ENCODE data around the gene SERPIND1.

Gene SERPIND1

GRCh38 chr22:20773793-20774212, at the start of gene SERPIND1:
Gene SERPIND1, plus strand, starts transcription at chr22:20774113. Its CDS starts 5,200 bp downstream, at chr22:20779313.
- Histone ChIP-seq H3K27ac (ENCODE audit: extremely low read depth, low read depth, low read length) (no peak within 1 kb of the TSS), H3K4me1 (ENCODE audit: control insufficient read depth, insufficient read depth, low read length) (no peaks in the 10 kb centered on the region), H3K36me3 (ENCODE audit: control insufficient read depth in 2 of 2, insufficient read depth in 1 of 2, low read length in 2 of 2) (peaks cover 0 to 21% of the 10 kb centered on the region in 2 experiments; a peak in 1 of 3 replicates), H3K4me3 (ENCODE audit: low read depth, low read length) (no peak within 1 kb of the TSS), H3K9me3 (ENCODE audit: control insufficient read depth, insufficient read depth, low read depth, low read length) (no peaks in the 10 kb centered on the region)
- TF ChIP-seq ZNF777 (tag by site-specific recombination; IDR thresholded peaks at IDR 0.05; ENCODE audit: borderline replicate concordance) = no peak
- TF ChIP-seq ZNF580 (tag by site-specific recombination; IDR thresholded peaks at IDR 0.05) = no peak
- no peak for TF ChIP-seq GLI4 (tag by site-specific recombination; IDR thresholded peaks at IDR 0.05)
- TF ChIP-seq ZBTB10 (tag by site-specific recombination; IDR thresholded peaks at IDR 0.05) = no peak
- TF ChIP-seq REPIN1 (tag by site-specific recombination; IDR thresholded peaks at IDR 0.05; ENCODE audit: low read depth) = no peak
- no peak for TF ChIP-seq ZNF26 (tag by site-specific recombination; IDR thresholded peaks at IDR 0.05)
- no peak for TF ChIP-seq GLIS2 (tag by site-specific recombination; IDR thresholded peaks at IDR 0.05)
- TF ChIP-seq ZNF366 (tag by site-specific recombination; conservative IDR thresholded peaks at IDR 0.05) = no peak
- TF ChIP-seq ZNF48 (tag by site-specific recombination; IDR thresholded peaks at IDR 0.05) = no peak
- no peak for TF ChIP-seq ZNF266 (tag by site-specific recombination; IDR thresholded peaks at IDR 0.05; ENCODE audit: low read depth)
- no peak for TF ChIP-seq ZNF670 (tag by site-specific recombination; IDR thresholded peaks at IDR 0.05; ENCODE audit: low read depth)
- TF ChIP-seq ZNF558 (tag by site-specific recombination; IDR thresholded peaks at IDR 0.05) = no peak
- TF ChIP-seq ZNF433 (tag by site-specific recombination; IDR thresholded peaks at IDR 0.05; ENCODE audit: low read depth) = no peak
- ChIA-PET CTCF (interaction anchor here (0.5 to 1.6 kb wide), 5 partner anchors 10 to 807 kb away, joined by 3 to 6 read pairs (median 3); partner anchors contain the start of gene LZTR1), POLR2A (interaction anchor here (0.7 kb wide), 1 partner anchor 15 kb away, joined by 3 read pairs; no protein-coding TSS in a partner anchor)

GRCh38 chr22:20724676-20725454, 49.0 kb upstream of the SERPIND1 start:
- H3K4me3 ChIP-seq (ENCODE audit: low read depth, low read length) = no peak overlapping the region
- no peaks in the 10 kb centered on the region for H3K9me3 ChIP-seq (ENCODE audit: control insufficient read depth, insufficient read depth, low read depth, low read length)
- ChIA-PET POLR2A (no interaction called here), CTCF (interaction anchor here (0.6 kb wide), 1 partner anchor 18 kb away, joined by 4 read pairs; no protein-coding TSS in a partner anchor)
- no peaks in the 10 kb centered on the region for H3K4me1 ChIP-seq (ENCODE audit: control insufficient read depth, insufficient read depth, low read length)
- H3K27ac ChIP-seq (ENCODE audit: extremely low read depth, low read depth, low read length) = no peak overlapping the region
- peaks cover 0 to 65% of the 10 kb centered on the region in 2 experiments; a peak in 2 of 3 replicates for H3K36me3 ChIP-seq (ENCODE audit: control insufficient read depth in 2 of 2, insufficient read depth in 1 of 2, low read length in 2 of 2)
- TF ChIP-seq ZBTB20 (tag by site-specific recombination; IDR thresholded peaks at IDR 0.05) (no peak), ZNF280C (tag by site-specific recombination; IDR thresholded peaks at IDR 0.05) (no peak), REPIN1 (tag by site-specific recombination; IDR thresholded peaks at IDR 0.05; ENCODE audit: low read depth) (no peak), ZNF114 (tag by site-specific recombination; IDR thresholded peaks at IDR 0.05) (no peak), ZNF596 (tag by site-specific recombination; IDR thresholded peaks at IDR 0.05) (no peak), ZNF184 (tag by site-specific recombination; IDR thresholded peaks at IDR 0.05) (no peak), TCF7L2 (IDR thresholded peaks at IDR 0.05; ENCODE audit: borderline replicate concordance, low read depth, low read length) (no peak), ZNF513 (tag by site-specific recombination; IDR thresholded peaks at IDR 0.05) (no peak), ZNF76 (tag by site-specific recombination; IDR thresholded peaks at IDR 0.05; ENCODE audit: borderline replicate concordance, low read depth) (no peak), ZNF121 (tag by site-specific recombination; IDR thresholded peaks at IDR 0.05) (no peak), ZNF623 (tag by site-specific recombination; IDR thresholded peaks at IDR 0.05) (no peak), ZNF174 (tag by site-specific recombination; IDR thresholded peaks at IDR 0.05) (no peak), KLF10 (tag by site-specific recombination; IDR thresholded peaks at IDR 0.05) (no peak)

Data from HEK293 (cell line).